HG03565 (cell line): ENCODE measurements around the gene HEBP2.

Experiments
- ATAC-seq: cut with Tn5 transposase; IDR thresholded peaks from one replicate; pipeline ENCODE4 v1.9.1; 2021; ENCODE audit warnings: mild to moderate bottlenecking, moderate library complexity; ENCODE audit not compliant: unreplicated experiment

The HEBP2 gene

DNA sequence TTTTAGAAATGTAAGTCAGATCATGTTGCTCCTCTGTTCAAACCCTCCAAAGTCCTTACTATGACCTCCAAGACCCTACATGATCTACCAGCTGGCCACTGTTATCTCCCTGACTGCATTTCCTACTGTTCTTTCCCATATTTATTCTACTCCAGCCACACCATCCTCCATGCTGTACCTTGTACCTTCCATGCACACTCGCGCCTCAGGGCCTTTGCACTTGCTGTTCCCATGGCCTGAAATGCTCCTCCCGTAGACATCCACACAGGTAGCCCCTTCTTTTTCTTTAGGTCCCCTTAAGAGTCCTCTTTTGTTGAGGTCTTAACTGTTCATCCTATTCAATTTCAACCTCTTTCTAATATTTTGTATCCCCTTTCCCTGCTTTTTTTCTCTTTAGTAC lies 47.0 kb downstream of the HEBP2 start:
- ATAC-seq, result no peak

DNA sequence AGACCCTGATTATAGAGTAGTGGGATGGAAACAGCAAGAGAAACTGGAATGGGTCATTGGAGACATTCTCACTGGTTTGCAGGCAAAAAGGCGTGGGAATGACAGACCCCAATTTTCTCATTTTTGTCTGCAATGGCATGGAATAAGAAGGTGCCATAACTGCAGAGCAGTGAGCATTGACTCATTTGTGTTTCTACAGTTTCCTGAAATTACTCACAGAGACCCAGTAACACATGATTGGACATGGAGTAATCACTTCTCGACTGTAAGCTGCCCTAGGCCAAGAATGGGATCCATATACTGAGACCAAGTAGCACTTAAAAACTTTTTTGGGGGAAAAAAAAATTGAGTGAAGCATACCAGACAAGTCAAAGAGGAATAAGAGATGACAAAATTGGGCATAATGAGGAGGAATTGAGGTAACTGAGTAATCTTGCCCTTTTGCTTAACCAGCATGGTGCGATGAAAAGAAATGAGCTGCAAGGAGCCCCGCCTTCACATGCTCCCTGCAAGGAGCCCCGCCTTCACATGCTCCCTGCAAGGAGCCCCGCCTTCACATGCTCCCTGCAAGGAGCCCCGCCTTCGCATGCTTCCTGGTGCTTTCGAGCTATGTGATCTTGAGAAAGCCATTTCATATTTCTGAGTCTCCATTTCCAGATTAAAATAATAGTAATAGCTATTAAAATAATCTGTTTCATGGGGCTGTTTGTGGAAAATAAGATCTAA lies 51.1 kb downstream of the HEBP2 start:
- ATAC-seq, result peak; percentile 38

DNA sequence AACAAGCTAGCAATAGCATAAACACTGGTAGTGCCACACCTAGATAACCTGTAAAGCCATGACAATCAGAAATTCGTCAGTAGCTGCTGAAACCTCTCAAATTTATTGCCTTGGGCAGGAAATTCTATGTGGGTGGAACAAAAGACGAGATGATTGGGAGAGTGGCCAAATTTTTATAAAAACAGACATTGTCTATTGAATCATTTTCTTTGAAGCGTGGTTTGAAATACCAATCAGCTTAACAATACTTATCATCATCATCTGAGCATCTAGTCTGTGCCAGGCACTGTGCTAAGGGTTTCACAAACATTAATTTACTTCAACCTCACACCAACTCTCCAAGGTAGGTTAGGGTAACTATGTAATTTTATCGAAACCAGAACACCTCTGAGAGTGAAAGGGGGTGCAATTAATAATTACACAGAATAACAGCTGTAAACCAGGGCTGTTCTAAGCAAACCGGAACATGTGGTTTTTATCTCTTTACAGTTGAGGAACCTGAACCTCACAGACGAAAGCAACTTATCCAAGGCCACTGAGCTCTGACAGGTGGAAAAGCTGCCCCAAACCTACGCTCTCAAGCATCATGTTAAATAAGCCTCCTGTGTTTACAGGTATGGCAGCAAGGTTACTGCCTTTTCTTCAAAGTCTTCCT lies 51.9 kb downstream of the HEBP2 start:
- ATAC-seq, result peak; percentile 89

DNA sequence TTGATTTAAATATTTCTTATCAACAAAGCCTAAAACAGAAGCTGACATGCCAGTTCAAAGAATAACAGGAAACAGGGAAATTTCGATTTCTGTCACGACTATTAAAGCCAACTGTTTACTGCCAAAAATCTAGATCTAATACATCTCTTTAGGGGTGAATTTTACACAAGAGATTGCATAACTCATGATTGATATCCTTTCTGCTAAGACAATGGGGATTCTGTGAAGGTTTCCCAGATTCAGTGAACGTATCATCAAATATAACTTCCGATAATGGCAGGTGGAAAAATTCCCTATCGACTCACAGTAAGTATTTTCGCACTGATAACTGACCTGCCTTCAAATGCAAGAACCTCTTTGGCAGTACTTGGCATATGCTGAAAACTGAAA lies 52.4 kb downstream of the HEBP2 start:
- ATAC-seq, result no peak

GRCh38 chr6:138461647-138462046 lies 57.6 kb downstream of the HEBP2 start:
- no peak for ATAC-seq

DNA sequence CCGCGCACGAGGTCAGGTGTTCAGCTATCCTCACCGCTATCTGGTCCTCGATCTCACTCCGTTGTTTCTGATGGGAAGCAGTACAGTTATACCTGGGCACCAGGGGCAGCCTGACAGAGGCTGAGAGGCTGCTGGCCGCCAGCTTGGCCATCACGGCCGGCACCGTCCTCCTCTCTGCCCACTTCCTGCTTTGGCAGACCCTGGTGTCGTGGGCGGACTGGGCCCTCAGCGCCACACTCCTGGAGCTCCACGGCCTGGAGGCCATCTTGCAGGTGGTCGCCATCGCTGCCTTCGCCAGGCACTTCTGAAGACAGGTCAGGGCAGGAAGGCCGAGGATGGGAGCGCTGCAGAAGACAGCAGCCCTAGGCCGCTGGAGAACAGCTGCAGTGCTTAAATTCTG lies 60.1 kb downstream of the HEBP2 start:
- ATAC-seq, result no peak

- ATAC-seq, result no peak
Measured at GRCh38 chr6:138465007-138465645, 61.1 kb downstream of the HEBP2 start.

- ATAC-seq, result no peak
Measured at GRCh38 chr6:138467901-138468300, 63.9 kb downstream of the HEBP2 start.

DNA sequence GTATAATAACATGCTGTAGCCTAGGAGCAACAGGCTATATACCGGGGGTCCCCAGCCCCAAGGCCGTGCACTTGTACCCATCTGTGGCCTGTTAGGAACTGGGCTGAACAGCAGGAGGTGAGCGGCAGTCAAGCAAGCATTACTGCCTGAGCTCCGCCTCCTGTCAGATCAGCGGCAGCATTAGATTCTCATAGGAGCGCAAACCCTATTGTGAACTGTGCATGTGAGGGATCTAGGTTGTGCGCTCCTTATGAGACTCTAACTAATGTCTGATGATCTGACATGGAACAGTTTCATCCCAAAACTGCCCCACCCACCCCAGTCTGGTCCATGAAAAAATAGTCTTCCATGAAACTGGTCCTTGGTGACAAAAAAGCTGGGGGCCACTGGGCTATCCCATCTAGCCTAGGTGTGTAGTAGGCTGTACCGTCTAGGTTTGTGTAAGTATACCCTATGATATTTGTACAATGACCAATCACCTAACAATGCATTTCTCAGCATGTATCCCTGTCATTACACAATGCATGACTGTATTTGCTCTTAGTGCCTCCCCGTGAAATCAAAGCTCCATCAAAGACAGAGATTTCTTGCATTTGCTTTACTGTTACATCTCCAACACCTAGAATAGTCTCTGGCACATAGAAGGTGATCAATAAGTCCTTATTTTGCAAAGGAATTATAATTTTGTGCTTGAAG lies 64.4 kb downstream of the HEBP2 start:
- no peak for ATAC-seq
